ENCODE data around the gene DNER.

DNER gene

GRCh38 chr2:229407170-229407569 is 307.2 kb downstream of the DNER start:
- Histone ChIP-seq H3K4me1 (ENCODE audit: control insufficient read depth, insufficient read depth, low read length, poor library complexity, severe bottlenecking) (no peaks in the 10 kb centered on the region), H3K9me3 (ENCODE audit: control insufficient read depth, low read length) (no peaks in the 10 kb centered on the region), H3K27ac (ENCODE audit: insufficient read depth, low read length, poor library complexity, severe bottlenecking) (no peak overlapping the region), H3K27me3 (replicated peaks; ENCODE audit: control insufficient read depth, insufficient read depth, low read length, poor library complexity, severe bottlenecking) (no peaks in the 10 kb centered on the region), H3K36me3 (ENCODE audit: control insufficient read depth, insufficient read depth, low read length) (no peaks in the 10 kb centered on the region), H3K4me3 (ENCODE audit: insufficient read depth, low read depth, low read length, poor library complexity, severe bottlenecking) (no peak overlapping the region)
- no peak for DNase-seq

GRCh38 chr2:229405796-229406195 is 308.6 kb downstream of the DNER start:
- no peak overlapping the region for H3K27ac ChIP-seq (ENCODE audit: insufficient read depth, low read length, poor library complexity, severe bottlenecking)

GRCh38 chr2:229403296-229403695 is 311.1 kb downstream of the DNER start:
- no peak overlapping the region for H3K27ac ChIP-seq (ENCODE audit: insufficient read depth, low read length, poor library complexity, severe bottlenecking)
- no peaks in the 10 kb centered on the region for H3K27me3 ChIP-seq (replicated peaks; ENCODE audit: control insufficient read depth, insufficient read depth, low read length, poor library complexity, severe bottlenecking)
- no peak for DNase-seq
- H3K36me3 ChIP-seq (ENCODE audit: control insufficient read depth, insufficient read depth, low read length), result no peaks in the 10 kb centered on the region
- no peaks in the 10 kb centered on the region for H3K4me1 ChIP-seq (ENCODE audit: control insufficient read depth, insufficient read depth, low read length, poor library complexity, severe bottlenecking)
- H3K4me3 ChIP-seq (ENCODE audit: insufficient read depth, low read depth, low read length, poor library complexity, severe bottlenecking), result no peak overlapping the region
- no peaks in the 10 kb centered on the region for H3K9me3 ChIP-seq (ENCODE audit: control insufficient read depth, low read length)

More at GRCh38 chr2:229405796-229406195, 308.6 kb downstream of the DNER start:
- Histone ChIP-seq H3K27me3 (replicated peaks; ENCODE audit: control insufficient read depth, insufficient read depth, low read length, poor library complexity, severe bottlenecking) (no peaks in the 10 kb centered on the region), H3K36me3 (ENCODE audit: control insufficient read depth, insufficient read depth, low read length) (no peaks in the 10 kb centered on the region), H3K4me3 (ENCODE audit: insufficient read depth, low read depth, low read length, poor library complexity, severe bottlenecking) (no peak overlapping the region), H3K4me1 (ENCODE audit: control insufficient read depth, insufficient read depth, low read length, poor library complexity, severe bottlenecking) (no peaks in the 10 kb centered on the region), H3K9me3 (ENCODE audit: control insufficient read depth, low read length) (no peaks in the 10 kb centered on the region)
- DNase-seq, result no peak

GRCh38 chr2:229401171-229401865 is 313.0 kb downstream of the DNER start:
- Histone ChIP-seq H3K9me3 (ENCODE audit: control insufficient read depth, low read length) (no peaks in the 10 kb centered on the region), H3K4me3 (ENCODE audit: insufficient read depth, low read depth, low read length, poor library complexity, severe bottlenecking) (no peak overlapping the region), H3K4me1 (ENCODE audit: control insufficient read depth, insufficient read depth, low read length, poor library complexity, severe bottlenecking) (no peaks in the 10 kb centered on the region), H3K27ac (ENCODE audit: insufficient read depth, low read length, poor library complexity, severe bottlenecking) (no peak overlapping the region), H3K27me3 (replicated peaks; ENCODE audit: control insufficient read depth, insufficient read depth, low read length, poor library complexity, severe bottlenecking) (no peaks in the 10 kb centered on the region), H3K36me3 (ENCODE audit: control insufficient read depth, insufficient read depth, low read length) (no peaks in the 10 kb centered on the region)
- no peak for DNase-seq

GRCh38 chr2:229393926-229394325 is 320.4 kb downstream of the DNER start:
- H3K4me3 ChIP-seq (ENCODE audit: insufficient read depth, low read depth, low read length, poor library complexity, severe bottlenecking), result no peak overlapping the region
- no peaks in the 10 kb centered on the region for H3K4me1 ChIP-seq (ENCODE audit: control insufficient read depth, insufficient read depth, low read length, poor library complexity, severe bottlenecking)
- H3K9me3 ChIP-seq (ENCODE audit: control insufficient read depth, low read length), result no peaks in the 10 kb centered on the region
- H3K27me3 ChIP-seq (replicated peaks; ENCODE audit: control insufficient read depth, insufficient read depth, low read length, poor library complexity, severe bottlenecking), result no peaks in the 10 kb centered on the region
- no peak for DNase-seq
- no peak overlapping the region for H3K27ac ChIP-seq (ENCODE audit: insufficient read depth, low read length, poor library complexity, severe bottlenecking)
- no peaks in the 10 kb centered on the region for H3K36me3 ChIP-seq (ENCODE audit: control insufficient read depth, insufficient read depth, low read length)

GRCh38 chr2:229392196-229392595 is 322.2 kb downstream of the DNER start:
- Histone ChIP-seq H3K27me3 (replicated peaks; ENCODE audit: control insufficient read depth, insufficient read depth, low read length, poor library complexity, severe bottlenecking) (no peaks in the 10 kb centered on the region), H3K36me3 (ENCODE audit: control insufficient read depth, insufficient read depth, low read length) (no peaks in the 10 kb centered on the region), H3K27ac (ENCODE audit: insufficient read depth, low read length, poor library complexity, severe bottlenecking) (no peak overlapping the region), H3K4me1 (ENCODE audit: control insufficient read depth, insufficient read depth, low read length, poor library complexity, severe bottlenecking) (no peaks in the 10 kb centered on the region), H3K4me3 (ENCODE audit: insufficient read depth, low read depth, low read length, poor library complexity, severe bottlenecking) (no peak overlapping the region), H3K9me3 (ENCODE audit: control insufficient read depth, low read length) (no peaks in the 10 kb centered on the region)
- no peak for DNase-seq

- H3K9me3 ChIP-seq (ENCODE audit: control insufficient read depth, low read length), result no peaks in the 10 kb centered on the region
- no peak for DNase-seq
- no peaks in the 10 kb centered on the region for H3K27me3 ChIP-seq (replicated peaks; ENCODE audit: control insufficient read depth, insufficient read depth, low read length, poor library complexity, severe bottlenecking)
- H3K36me3 ChIP-seq (ENCODE audit: control insufficient read depth, insufficient read depth, low read length), result no peaks in the 10 kb centered on the region
- H3K4me3 ChIP-seq (ENCODE audit: insufficient read depth, low read depth, low read length, poor library complexity, severe bottlenecking), result no peak overlapping the region
- H3K4me1 ChIP-seq (ENCODE audit: control insufficient read depth, insufficient read depth, low read length, poor library complexity, severe bottlenecking), result no peaks in the 10 kb centered on the region
- H3K27ac ChIP-seq (ENCODE audit: insufficient read depth, low read length, poor library complexity, severe bottlenecking), result no peak overlapping the region
Observed at GRCh38 chr2:229388731-229389130, 325.6 kb downstream of the DNER start.

GRCh38 chr2:229387866-229388265 is 326.5 kb downstream of the DNER start:
- no peaks in the 10 kb centered on the region for H3K36me3 ChIP-seq (ENCODE audit: control insufficient read depth, insufficient read depth, low read length)
- no peak overlapping the region for H3K4me3 ChIP-seq (ENCODE audit: insufficient read depth, low read depth, low read length, poor library complexity, severe bottlenecking)
- no peaks in the 10 kb centered on the region for H3K27me3 ChIP-seq (replicated peaks; ENCODE audit: control insufficient read depth, insufficient read depth, low read length, poor library complexity, severe bottlenecking)
- no peaks in the 10 kb centered on the region for H3K4me1 ChIP-seq (ENCODE audit: control insufficient read depth, insufficient read depth, low read length, poor library complexity, severe bottlenecking)
- no peaks in the 10 kb centered on the region for H3K9me3 ChIP-seq (ENCODE audit: control insufficient read depth, low read length)
- H3K27ac ChIP-seq (ENCODE audit: insufficient read depth, low read length, poor library complexity, severe bottlenecking), result no peak overlapping the region
- no peak for DNase-seq

GRCh38 chr2:229380101-229380625 is 334.2 kb downstream of the DNER start:
- Histone ChIP-seq H3K4me3 (ENCODE audit: insufficient read depth, low read depth, low read length, poor library complexity, severe bottlenecking) (no peak overlapping the region), H3K4me1 (ENCODE audit: control insufficient read depth, insufficient read depth, low read length, poor library complexity, severe bottlenecking) (no peaks in the 10 kb centered on the region), H3K36me3 (ENCODE audit: control insufficient read depth, insufficient read depth, low read length) (no peaks in the 10 kb centered on the region), H3K9me3 (ENCODE audit: control insufficient read depth, low read length) (no peaks in the 10 kb centered on the region), H3K27ac (ENCODE audit: insufficient read depth, low read length, poor library complexity, severe bottlenecking) (no peak overlapping the region), H3K27me3 (replicated peaks; ENCODE audit: control insufficient read depth, insufficient read depth, low read length, poor library complexity, severe bottlenecking) (no peaks in the 10 kb centered on the region)
- DNase-seq, result no peak

- H3K27me3 ChIP-seq (replicated peaks; ENCODE audit: control insufficient read depth, insufficient read depth, low read length, poor library complexity, severe bottlenecking), result no peaks in the 10 kb centered on the region
- no peak overlapping the region for H3K27ac ChIP-seq (ENCODE audit: insufficient read depth, low read length, poor library complexity, severe bottlenecking)
- no peaks in the 10 kb centered on the region for H3K36me3 ChIP-seq (ENCODE audit: control insufficient read depth, insufficient read depth, low read length)
- H3K4me1 ChIP-seq (ENCODE audit: control insufficient read depth, insufficient read depth, low read length, poor library complexity, severe bottlenecking), result no peaks in the 10 kb centered on the region
- no peak for DNase-seq
- no peak overlapping the region for H3K4me3 ChIP-seq (ENCODE audit: insufficient read depth, low read depth, low read length, poor library complexity, severe bottlenecking)
- H3K9me3 ChIP-seq (ENCODE audit: control insufficient read depth, low read length), result no peaks in the 10 kb centered on the region
Observed at GRCh38 chr2:229378386-229378785, 336.0 kb downstream of the DNER start.
